Stimulated activated CD4-positive, alpha-beta T cell treated with anti-CD3 and anti-CD28 coated beads, Interleukin-4, amount 100 ng/mL, for 1 hour (primary cell): ENCODE measurements around the gene ATAD3C.
"Not testable (repeated sequence)": the region's sequence is repeated elsewhere in the genome, so short reads cannot be mapped to it uniquely, and the experiment has no call there.

Experiments
- DNase-seq: peaks from one replicate; pipeline ENCODE4 v3.0.0-alpha.2; 2020

The ATAD3C gene

DNA sequence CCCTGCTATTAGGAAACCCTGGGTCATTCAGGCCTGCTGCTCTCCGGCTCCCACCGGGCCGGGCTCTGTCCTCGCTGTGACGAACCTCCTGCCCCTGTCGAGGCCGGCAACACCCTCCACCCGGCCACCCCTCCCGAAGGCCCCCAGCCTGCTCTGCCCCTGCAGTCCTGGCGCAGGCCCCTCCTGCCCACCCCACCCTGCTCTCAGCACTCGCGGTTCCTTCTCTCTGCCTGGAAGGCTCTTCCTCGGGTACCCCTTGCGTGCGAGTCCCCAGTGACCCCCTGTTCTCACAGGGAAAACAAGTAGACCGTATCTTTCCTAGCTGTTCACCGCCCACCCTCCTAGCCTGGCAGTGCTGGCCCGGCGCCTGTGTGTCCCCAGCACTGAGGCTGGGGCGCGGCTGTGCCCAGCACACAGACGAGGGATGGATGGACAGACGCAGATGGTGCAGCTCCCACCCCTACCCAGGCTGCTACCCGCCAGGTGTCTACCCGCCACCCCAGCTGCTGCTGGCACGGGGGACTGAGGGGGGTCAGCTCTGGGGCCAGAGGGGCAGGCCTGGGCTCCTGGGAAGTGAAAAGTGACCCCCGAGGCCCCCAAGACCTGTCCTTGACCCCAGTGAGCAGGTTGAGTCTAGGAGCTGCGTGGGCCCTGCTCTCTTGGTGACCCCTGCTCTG lies 17.1 kb upstream of the ATAD3C start:
- no peak for DNase-seq

DNA sequence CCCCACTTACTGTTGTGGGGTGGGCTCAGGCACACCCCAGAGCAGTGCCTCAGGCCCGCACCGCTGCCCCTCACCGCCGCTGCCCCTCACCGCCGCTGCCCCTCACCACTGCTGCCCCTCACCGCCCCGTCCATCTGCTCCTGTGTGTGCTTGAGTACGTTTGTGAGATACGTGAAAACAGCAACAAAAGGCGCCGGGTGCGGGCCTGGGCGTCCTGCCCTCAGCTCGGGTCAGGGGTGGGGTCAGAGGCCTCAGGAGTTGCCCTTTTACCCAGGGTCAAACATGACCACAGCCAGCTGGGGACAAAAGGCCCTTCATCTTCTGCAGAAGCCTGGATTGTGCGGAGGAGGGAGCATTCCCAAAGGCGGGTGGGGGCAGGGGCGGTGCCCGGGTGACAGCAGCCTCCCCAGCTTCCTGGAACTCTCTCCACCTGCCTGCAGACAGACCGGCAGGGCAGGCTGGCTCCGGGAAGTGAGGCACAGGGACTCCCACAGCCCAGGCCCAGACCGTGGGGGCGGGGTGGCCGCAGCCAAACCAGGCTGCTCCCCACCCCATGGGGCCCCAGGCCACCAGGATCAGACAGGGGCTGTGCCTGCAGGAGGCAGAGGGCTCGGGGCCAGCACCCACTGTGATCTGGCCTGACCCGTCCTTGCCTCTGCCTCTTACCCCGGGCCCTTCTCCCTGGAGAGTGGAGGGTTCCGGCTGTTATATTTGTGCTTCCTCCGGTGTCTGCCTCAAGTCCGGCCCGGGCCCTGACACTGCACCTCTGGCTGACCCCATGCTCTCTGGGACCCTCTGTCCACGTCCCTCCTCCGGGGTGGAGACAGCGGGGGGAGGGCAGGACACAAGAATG lies 16.3 kb upstream of the ATAD3C start:
- no peak for DNase-seq

DNA sequence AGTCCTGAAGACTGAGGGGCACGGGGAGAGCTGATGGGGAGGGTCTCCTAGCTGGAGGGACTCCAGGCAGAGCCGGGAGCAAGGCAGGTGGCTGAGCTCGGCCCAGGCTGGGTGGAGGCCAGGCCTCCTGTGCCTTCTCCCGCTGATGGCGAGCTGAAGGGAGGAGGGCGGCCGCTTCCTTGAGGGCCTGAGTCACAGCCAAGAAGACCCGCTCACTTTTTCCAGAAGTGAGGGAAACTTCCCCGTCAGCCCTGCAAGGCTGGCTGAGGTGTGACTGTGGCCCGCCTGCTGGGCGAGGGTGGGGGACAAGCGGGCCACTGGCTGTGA lies 15.7 kb upstream of the ATAD3C start:
- peak; percentile 52 for DNase-seq

DNA sequence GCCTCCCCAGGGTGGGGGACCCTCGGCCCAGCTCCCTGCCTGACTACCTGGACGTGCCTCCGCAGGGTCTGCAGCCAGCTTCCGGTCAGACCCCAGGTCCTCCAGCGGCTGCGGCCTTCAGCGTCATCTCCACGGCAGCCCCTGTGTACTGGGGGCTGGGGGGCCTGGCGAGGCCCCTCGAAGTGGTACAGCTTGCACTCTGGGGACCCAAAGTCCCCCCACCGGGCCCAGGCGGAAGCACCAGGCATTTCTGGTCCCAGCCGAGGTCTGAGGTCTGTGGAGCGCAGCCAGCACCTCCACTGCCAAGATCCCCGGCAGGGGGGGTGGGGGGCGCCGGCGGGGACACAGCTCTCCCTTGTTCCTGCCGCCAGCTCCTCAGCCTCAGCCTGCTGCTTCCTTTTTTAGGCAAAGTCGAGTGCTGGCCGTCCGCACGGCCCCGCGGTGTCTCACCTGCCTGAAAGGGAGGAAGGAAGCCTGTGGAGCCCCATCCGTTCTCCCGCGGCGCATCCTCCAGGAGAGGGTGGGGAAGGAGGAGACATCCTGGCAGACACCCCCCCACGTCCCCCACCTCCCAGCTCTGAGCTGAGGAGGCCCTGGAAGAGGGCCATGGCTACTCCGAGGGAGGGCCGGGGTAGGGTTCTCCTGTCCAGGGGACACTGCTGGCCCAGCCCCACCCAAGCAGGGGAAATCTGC lies 15.2 kb upstream of the ATAD3C start:
- DNase-seq: no peak

DNA sequence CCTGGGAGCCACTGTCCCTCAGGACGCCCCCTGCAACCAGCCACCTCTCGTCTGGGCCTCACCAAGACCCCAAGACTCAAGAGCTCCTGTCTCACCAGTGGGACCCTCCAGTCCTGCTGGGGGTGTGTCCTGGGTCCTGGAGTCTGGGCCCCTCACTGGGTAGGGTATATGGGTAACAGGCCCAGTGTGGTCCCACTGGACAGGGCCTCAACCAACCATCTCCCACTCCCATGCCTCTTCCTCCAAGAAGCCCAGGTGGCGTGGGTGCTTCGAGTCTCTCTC lies 14.7 kb upstream of the ATAD3C start:
- no peak for DNase-seq

GRCh38 chr1:1435106-1435903 lies 14.2 kb upstream of the ATAD3C start, which contains the start of gene VWA1:
VWA1 (plus strand) TSS chr1:1435690; CDS start chr1:1435749, 59 bp downstream.
- peak; percentile 71 for DNase-seq

- no peak for DNase-seq
Measured at GRCh38 chr1:1435911-1436629, 13.4 kb upstream of the ATAD3C start.

- DNase-seq: no peak
Measured at GRCh38 chr1:1436630-1437032, 12.9 kb upstream of the ATAD3C start.

- no peak for DNase-seq
Measured at GRCh38 chr1:1437033-1437903, 12.2 kb upstream of the ATAD3C start.

DNA sequence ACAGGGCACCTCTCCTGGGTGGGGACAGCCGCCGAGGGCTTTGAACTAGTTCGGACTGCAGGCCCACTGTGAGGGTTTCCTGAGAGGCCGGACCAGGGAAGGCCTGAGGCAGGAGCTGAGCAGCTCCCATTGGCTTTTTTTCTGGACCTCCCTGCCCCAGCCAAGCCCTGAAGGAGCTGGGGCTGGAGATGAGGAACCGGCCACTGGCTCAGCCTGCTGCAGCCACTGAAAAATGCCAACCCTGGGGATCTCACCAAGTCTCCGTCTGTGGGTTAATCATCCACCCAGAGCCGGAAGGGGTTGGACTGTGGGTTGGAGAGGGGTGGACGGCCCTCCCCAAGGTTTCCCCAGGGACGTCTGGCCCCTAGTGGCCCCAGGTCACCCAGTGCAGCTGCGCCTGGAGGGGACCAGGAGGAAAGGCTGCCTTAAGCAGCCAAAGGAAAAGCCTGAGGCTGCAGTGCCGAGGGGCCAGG lies 11.5 kb upstream of the ATAD3C start:
- no peak for DNase-seq

GRCh38 chr1:1438531-1439381 lies 10.7 kb upstream of the ATAD3C start:
- DNase-seq: no peak

- no peak for DNase-seq
Measured at GRCh38 chr1:1439546-1440261, 9.8 kb upstream of the ATAD3C start.

GRCh38 chr1:1440262-1441001 lies 9.1 kb upstream of the ATAD3C start:
- DNase-seq: no peak

DNA sequence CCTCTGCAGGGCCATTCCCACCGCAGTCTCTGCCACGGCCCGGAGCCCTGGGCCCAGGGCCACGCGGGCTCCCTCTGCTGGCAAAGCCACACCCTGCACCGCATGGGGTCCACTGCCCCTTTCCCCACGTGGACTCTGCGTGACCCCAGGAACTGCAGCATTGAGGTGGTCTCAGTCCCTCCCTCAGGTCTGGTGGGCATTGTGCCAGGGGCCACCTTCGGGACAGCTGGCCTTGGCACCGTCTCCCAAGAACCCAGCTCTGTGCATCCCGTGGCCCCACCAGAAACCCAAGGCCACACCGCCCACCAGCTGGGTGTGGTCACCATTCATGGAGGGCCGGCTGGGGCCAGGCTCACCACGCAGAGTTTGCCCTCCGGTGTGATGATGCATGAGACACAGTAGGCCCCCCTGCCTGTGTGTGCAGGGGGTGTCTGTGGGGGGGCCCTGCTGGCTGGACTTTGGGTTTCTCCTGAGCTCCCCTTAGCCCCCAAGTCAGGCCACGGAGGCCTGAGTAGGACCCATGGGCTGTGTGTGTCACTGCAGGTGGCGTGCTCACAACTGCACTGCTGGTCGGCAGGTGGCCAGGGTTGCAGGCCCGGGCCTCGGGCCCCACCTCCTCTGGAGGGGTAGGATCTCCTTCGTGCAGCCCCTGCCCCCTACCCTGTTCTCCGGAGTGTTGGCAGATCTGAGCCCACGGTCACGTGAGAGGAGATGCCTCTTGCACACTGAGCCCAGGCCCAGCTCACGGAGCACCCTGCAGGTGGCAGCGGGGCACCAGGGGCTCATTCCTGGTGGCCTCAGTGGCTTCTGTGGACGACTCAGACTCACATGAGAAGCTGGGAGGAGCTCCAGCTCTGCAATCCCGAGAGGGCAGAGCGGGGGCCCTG lies 8.2 kb upstream of the ATAD3C start:
- DNase-seq: peak; percentile 67

DNA sequence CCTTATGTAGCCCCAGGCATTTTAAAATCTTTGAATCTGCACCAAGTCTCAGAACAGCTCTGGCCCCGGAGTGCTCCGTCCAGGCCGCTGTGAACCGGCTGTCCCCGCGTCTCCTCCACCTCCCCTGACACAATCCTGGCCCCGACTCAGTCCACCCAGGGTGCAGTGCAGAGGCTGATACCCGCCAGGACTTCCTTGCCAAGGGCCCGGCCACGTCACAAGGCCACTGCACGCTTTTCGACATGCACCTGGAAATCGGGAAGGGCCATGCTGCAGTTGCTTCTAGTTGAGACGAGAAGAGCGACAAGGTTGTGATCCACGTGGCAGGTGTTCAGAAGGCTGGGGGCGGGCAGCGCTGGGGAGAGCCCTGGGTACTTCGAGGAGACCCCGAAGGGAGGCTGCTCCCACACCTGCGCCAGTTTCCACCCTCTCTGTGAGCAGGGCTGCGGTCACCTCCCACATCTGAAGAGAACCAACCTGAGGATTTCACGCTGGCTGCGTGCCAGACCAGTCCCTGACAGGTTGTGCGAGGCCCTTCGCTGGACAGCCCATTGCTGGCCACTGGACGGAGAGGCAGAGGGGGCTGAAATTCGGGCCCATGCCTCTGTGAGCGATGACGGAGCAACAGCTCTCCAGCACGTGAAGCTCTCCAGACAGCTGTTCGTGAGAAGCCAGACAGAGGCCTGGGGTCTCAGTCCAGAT lies 7.3 kb upstream of the ATAD3C start:
- no peak for DNase-seq

- DNase-seq: not testable (repeated sequence)
Measured at GRCh38 chr1:1446631-1447030, 2.9 kb upstream of the ATAD3C start.

DNA sequence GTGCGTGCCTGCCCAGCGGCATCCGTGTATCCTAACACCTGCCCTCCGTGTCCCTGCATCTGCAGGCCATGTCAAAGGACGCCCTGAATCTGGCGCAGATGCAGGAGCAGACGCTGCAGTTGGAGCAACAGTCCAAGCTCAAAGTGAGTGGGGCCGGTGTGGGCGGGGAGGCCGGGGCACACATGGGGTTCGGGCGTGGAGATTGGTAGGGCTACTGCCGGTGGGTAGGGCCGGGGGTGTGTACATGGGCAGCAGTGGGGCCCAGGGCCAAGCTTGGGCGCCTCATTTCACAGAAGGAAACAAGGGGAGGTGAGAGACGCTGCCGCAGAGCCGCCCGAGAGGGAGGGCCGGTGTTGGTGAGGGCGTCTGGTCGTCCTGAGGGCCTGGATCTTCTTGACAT lies 1.1 kb downstream of the ATAD3C start:
- not testable (repeated sequence) for DNase-seq
